ENCODE data around the gene PLPP4. TPM values are rescaled to one million over a fixed set of nuclear protein-coding genes. Genes with fewer than 3 reads are reported as not detected.
A peak's percentile ranks its signal among the peaks of the same experiment; 100 is the strongest.

PLPP4 gene
- 0.42 and 0.74 TPM in 2 replicates for total RNA-seq
- 1.0 and 2.0 TPM in 2 replicates for polyA plus RNA-seq

- Histone ChIP-seq H3K4me1 (ENCODE audit: low read depth) (peaks cover 6% of the 10 kb centered on the region), H3K4me3 (peak within 1 kb of the TSS; percentile 52), H3K36me3 (no peaks in the 10 kb centered on the region), H3K27ac (no peak within 1 kb of the TSS), H3K27me3 (peaks cover 28% of the 10 kb centered on the region), H3K9me3 (ENCODE audit: low read depth) (no peaks in the 10 kb centered on the region)
- TF ChIP-seq, protein P1, sequence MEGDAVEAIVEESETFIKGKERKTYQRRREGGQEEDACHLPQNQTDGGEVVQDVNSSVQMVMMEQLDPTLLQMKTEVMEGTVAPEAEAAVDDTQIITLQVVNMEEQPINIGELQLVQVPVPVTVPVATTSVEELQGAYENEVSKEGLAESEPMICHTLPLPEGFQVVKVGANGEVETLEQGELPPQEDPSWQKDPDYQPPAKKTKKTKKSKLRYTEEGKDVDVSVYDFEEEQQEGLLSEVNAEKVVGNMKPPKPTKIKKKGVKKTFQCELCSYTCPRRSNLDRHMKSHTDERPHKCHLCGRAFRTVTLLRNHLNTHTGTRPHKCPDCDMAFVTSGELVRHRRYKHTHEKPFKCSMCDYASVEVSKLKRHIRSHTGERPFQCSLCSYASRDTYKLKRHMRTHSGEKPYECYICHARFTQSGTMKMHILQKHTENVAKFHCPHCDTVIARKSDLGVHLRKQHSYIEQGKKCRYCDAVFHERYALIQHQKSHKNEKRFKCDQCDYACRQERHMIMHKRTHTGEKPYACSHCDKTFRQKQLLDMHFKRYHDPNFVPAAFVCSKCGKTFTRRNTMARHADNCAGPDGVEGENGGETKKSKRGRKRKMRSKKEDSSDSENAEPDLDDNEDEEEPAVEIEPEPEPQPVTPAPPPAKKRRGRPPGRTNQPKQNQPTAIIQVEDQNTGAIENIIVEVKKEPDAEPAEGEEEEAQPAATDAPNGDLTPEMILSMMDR (IDR thresholded peaks at IDR 0.05; ENCODE audit: low read depth, low read length) = no peak
- DNase-seq (ENCODE audit: low read depth in 1 of 2, low spot score in 1 of 2) = peak; percentile 58 to 76
Observed at GRCh38 chr10:120456626-120457430, at the start of gene PLPP4. Gene PLPP4, plus strand, starts transcription at chr10:120457227. Its CDS starts 79 bp downstream, at chr10:120457306.

DNA sequence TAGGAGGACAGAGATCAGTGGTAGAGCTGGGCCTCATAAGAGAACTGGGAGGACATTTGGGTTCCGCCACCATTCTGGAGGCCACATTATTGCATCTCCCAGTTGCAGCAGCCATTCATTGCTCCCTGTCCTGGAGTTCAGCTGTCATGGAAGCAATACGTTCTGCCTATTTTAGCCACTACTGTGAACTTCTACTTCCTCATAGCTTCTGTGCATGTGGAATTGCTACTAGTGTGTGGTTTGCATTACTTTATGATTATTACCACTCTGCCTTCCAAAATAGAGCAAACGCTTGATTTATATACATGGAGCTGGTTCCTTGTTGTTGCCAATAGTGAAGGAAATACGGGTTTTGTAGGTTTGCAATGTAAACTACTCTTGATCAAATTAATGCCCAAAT, 47.2 kb upstream of the PLPP4 start:
- no peak overlapping the region for H3K4me3 ChIP-seq
- DNase-seq (ENCODE audit: low read depth in 1 of 2, low spot score in 1 of 2) = no peak
- H3K4me1 ChIP-seq (ENCODE audit: low read depth) = no peaks in the 10 kb centered on the region
- no peaks in the 10 kb centered on the region for H3K36me3 ChIP-seq
- H3K27ac ChIP-seq = no peak overlapping the region
- H3K27me3 ChIP-seq = no peaks in the 10 kb centered on the region
- TF ChIP-seq, protein P1 (IDR thresholded peaks at IDR 0.05; ENCODE audit: low read depth, low read length) = no peak
- H3K9me3 ChIP-seq (ENCODE audit: low read depth) = no peaks in the 10 kb centered on the region

DNA sequence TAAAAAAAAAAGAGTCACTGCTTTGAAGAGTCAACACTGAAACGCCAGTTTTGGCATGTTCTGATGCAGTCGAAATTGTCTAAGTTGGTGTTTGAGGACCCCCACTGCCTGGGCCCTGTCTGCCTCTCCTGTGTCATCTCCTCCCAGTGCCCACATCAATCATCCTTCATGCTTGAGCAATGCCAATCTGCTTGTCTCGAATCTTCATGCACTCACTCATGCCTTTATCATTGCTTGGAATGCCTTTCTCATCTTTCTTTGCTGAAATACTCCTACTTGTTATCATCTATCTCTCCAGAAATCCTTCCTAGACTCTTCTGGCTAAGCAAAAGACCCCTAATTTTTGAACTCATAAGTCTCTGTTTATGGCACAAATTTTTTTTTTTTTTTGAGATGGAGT, 42.1 kb upstream of the PLPP4 start:
- TF ChIP-seq, protein P1 (IDR thresholded peaks at IDR 0.05; ENCODE audit: low read depth, low read length) = no peak
- Histone ChIP-seq H3K27ac (no peak overlapping the region), H3K27me3 (no peaks in the 10 kb centered on the region), H3K4me3 (no peak overlapping the region), H3K36me3 (no peaks in the 10 kb centered on the region), H3K4me1 (ENCODE audit: low read depth) (no peaks in the 10 kb centered on the region), H3K9me3 (ENCODE audit: low read depth) (no peaks in the 10 kb centered on the region)
- no peak for DNase-seq (ENCODE audit: low read depth in 1 of 2, low spot score in 1 of 2)

DNA sequence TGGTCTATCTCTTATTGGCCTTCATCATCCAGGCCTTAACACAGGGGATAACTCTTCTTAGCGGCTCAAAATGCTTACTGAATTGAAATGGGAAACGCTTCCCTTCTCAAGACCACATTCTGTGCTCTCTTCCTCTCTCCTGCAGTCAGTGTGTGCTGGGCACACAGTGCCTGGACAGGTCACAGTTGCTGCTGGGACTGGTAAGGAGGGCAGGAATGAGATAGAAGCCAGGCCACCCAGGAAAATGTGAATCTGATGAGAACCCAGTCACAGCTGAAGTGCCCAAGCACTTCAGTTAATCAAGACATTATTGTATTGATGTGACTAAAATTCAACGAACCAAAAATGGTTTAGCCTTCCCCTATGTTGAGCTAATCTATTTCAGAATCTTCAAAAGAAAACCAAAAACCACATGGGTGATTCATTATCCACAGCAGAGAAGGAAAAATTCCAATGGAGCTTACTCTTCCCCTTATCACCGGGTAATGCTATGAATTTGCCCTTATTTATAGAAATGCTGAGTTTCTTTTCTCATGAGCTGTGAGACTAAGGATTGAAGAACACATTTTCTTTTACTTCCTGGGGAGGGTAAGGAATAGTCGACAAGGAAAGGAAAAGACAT, 41.2 kb upstream of the PLPP4 start:
- TF ChIP-seq, protein P1 (IDR thresholded peaks at IDR 0.05; ENCODE audit: low read depth, low read length) = no peak
- Histone ChIP-seq H3K36me3 (no peaks in the 10 kb centered on the region), H3K27me3 (no peaks in the 10 kb centered on the region), H3K4me3 (no peak overlapping the region), H3K9me3 (ENCODE audit: low read depth) (no peaks in the 10 kb centered on the region), H3K27ac (no peak overlapping the region), H3K4me1 (ENCODE audit: low read depth) (no peaks in the 10 kb centered on the region)
- DNase-seq (ENCODE audit: low read depth in 1 of 2, low spot score in 1 of 2) = peak in 1 of 2 donors; percentile 58

DNA sequence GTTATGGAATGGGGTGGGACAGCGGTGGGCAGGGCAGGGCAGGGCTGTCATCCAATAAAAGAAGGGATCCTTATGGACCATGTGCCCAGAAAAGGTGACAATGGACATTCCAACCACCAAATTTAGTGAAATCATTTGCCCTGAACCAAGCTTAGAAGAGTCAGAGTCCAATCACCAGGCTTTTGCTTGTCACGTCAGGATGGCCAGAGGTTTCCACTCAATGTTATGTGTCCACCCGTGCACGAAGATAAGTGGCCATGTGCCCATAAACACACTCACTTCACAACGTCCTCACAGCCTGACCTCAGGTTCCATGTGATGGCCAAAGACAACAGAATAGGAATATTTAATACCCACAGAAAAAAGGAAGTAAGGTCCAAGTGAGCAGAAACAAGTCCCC, 36.6 kb upstream of the PLPP4 start:
- no peak overlapping the region for H3K4me3 ChIP-seq
- H3K4me1 ChIP-seq (ENCODE audit: low read depth) = no peaks in the 10 kb centered on the region
- TF ChIP-seq, protein P1 (IDR thresholded peaks at IDR 0.05; ENCODE audit: low read depth, low read length) = no peak
- H3K27me3 ChIP-seq = no peaks in the 10 kb centered on the region
- no peak overlapping the region for H3K27ac ChIP-seq
- no peak for DNase-seq (ENCODE audit: low read depth in 1 of 2, low spot score in 1 of 2)
- H3K9me3 ChIP-seq (ENCODE audit: low read depth) = no peaks in the 10 kb centered on the region
- no peaks in the 10 kb centered on the region for H3K36me3 ChIP-seq

Data from cardiac muscle cell (in vitro differentiated cells and primary cell).